ENCODE measurements around the gene KCNH4.
A peak's percentile ranks its signal among the peaks of the same experiment; 100 is the strongest.

The KCNH4 gene

DNA sequence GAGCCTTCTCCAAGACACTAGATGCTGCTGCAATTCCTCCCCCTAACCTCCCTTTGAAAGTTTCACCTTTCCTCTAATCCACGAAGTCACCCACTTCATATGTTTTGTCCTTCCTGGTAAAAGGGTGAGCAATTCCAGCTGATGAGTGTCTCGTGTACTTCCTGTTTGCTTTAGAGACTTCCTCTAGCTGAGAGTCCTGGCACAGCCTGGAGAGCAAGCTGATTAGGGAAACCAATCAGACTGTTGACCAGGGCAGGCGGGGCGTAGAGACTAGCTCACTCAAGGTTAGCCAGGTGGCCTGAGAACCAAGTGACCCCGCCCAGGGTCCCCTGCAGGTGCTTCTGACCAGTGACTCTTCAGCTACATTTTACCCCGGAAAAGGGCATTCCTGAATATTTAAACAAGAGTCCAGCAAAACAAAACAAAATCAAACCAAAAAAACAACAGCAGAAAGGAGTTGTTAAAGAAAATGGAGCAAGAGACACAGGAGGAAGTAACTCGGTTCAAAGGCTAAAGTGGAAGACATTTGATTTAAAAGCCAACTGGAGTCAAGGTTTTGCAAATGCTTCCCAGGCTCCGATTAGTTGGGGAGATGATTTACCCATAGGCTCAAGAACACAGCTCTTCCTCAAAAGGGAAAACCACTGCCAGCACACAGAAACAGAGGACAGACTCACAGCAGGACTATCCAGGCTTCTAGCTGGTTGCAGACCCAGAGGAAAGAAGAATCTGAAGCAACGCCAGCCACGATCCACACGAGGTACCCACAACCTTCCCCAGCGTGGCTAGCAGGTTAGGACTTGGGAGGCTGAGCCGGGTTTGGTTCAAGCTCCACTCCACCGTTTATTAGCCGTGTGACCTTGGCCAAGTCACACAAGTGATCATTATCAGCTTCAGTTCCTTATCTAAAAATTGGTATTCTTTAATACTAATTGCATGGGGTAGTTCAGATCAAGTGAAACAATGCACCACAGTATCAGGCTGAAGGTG, 45.0 kb downstream of the KCNH4 start:
- no peak for DNase-seq

GRCh38 chr17:42135151-42135550, 45.8 kb downstream of the KCNH4 start:
- DNase-seq = no peak

- DNase-seq = peak; percentile 8
Observed at GRCh38 chr17:42133461-42134041, 47.4 kb downstream of the KCNH4 start.

- DNase-seq = peak; percentile 24
Observed at GRCh38 chr17:42132941-42133340, 48.0 kb downstream of the KCNH4 start.

- DNase-seq = no peak
Observed at GRCh38 chr17:42131981-42132432, 48.9 kb downstream of the KCNH4 start.

GRCh38 chr17:42131232-42131631, 49.7 kb downstream of the KCNH4 start:
- DNase-seq = no peak

GRCh38 chr17:42130310-42130936, 50.5 kb downstream of the KCNH4 start:
- DNase-seq = no peak

GRCh38 chr17:42129109-42129837, 51.7 kb downstream of the KCNH4 start:
- no peak for DNase-seq

- DNase-seq = no peak
Observed at GRCh38 chr17:42127414-42127813, 53.5 kb downstream of the KCNH4 start.

- DNase-seq = no peak
Observed at GRCh38 chr17:42126836-42127235, 54.1 kb downstream of the KCNH4 start.

- no peak for DNase-seq
Observed at GRCh38 chr17:42125565-42125964, 55.4 kb downstream of the KCNH4 start.

GRCh38 chr17:42124256-42124655, 56.7 kb downstream of the KCNH4 start:
- no peak for DNase-seq

DNA sequence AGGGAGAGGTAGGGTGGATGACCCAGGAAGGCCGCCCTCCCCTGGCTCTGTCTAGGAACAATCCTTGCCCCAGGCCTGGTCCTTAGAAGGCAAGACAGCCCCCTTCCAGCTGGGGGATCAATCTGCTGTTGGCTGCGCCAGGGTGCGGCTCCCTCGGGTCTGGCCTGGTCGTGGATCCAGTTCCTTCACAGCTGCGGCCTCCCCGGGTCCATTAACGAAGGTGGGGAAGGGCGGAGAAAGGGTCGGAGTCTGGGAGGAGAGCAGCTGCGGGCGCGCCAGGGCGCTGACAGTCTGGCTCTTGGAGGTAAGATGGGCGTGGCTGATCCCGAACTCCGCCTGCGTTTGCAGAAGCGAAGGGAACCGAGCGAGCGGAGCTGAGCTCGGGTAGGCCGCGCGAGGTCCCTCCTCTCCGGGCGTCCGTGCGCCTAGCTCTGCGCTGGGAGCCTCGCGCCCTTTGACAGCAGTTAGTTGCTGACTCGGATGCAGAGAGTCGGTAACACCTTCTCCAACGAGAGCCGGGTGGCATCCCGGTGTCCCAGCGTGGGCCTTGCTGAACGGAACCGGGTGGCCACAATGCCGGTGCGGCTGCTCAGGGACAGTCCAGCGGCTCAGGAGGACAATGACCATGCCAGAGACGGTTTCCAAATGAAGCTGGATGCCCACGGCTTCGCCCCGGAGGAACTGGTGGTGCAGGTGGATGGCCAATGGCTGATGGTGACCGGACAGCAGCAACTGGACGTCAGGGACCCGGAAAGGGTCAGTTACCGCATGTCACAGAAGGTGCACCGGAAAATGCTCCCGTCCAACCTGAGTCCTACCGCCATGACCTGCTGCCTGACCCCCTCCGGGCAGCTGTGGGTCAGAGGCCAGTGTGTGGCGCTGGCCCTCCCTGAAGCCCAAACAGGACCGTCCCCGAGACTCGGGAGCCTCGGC, 58.3 kb downstream of the KCNH4 start, which contains the start of gene HSPB9:
Gene HSPB9 (plus strand): TSS at position 434 of the 933 bp plus-strand sequence. CDS start 47 bp downstream, at position 481.
- no peak for DNase-seq

GRCh38 chr17:42120770-42121769, 59.9 kb downstream of the KCNH4 start, which contains the start of gene KAT2A:
Gene KAT2A, minus strand, starts transcription at chr17:42121367. Its CDS starts 63 bp downstream, at chr17:42121304.
- peak; percentile 67 for DNase-seq

DNA sequence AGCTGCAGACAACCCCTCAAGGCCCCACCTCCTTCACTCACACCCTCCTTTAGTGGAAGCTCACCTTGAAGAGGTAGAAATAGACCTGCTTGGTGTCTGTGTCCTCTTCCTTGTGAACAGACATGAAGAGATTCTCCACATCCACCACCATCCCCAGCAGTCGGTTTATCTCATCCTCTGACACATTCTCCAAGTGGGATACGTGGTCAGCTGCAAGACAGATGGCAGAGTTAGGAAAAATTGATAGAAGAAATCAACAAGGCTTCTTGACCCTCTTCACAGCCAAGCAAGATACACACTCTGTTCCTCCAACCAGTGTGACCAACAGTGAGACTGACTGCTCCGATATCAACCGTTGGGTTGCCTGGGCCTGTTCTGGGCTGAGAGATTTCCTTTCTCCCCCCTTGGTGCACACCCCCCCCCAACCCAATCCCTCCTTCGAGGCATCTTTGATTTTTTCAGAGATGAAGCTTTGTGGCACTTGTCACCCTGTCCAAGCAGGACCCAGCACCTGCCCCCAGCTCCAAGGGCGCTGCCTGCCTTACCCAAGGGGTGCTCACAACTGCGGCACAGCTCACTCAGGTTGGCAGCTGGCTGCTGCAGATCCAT, 60.7 kb downstream of the KCNH4 start:
- no peak for DNase-seq

DNA sequence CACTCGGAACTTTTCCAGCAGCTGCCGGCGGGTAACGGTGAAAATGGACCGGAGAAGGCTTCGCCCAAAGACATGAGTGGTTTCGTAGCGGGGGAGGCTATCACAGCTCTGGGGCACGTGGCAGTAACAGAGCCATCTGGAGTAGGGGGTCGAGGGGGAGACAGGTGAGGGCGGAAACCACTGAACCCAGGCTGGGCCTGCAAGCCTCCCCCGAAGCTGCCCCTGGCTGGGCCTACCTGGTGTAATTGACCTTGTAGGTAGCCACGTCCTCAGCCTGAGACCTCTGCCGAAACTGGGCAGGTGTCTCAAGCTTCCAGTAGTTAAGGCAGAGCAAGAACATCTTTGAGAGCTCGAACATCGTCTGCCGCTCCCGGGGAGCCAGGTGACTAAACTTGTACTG, 61.6 kb downstream of the KCNH4 start:
- no peak for DNase-seq

DNA sequence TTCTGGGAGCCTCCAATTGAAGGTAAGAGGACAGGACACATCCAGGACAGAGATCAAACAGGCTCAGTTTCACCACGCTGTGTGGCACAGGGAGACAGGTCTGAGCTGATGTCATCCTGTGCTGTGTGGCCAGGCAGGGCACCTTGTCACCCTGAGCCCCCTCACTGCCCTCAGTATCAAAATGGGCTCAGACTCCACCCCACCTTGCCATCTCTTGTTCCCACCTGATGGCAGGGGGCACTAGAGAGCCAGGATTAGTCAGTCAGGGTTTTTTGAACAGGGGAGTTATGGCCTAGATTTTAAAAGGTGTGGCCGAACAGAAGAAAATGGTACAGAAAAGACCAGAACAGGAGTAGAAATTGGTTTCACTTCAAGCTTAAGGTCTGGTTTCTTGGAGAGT, 62.4 kb downstream of the KCNH4 start:
- DNase-seq = peak; percentile 12

- DNase-seq = no peak
Observed at GRCh38 chr17:42118126-42118510, 62.8 kb downstream of the KCNH4 start.

GRCh38 chr17:42117397-42118125, 63.4 kb downstream of the KCNH4 start:
- no peak for DNase-seq
